GM12878 (cell line): ENCODE results near the gene SEL1L. TPM values are rescaled to one million over a fixed set of nuclear protein-coding genes. Genes with fewer than 3 reads are reported as not detected.
"Not testable (repeated sequence)": the region's sequence is repeated elsewhere in the genome, so short reads cannot be mapped to it uniquely, and the experiment has no call there.

Experiments used
- ATAC-seq: fragments of 200-7000 bp; cut with Tn5 transposase; 3 replicates; pipeline ENCODE4 v1.9.1; 2020; ENCODE audit warnings: mild to moderate bottlenecking, moderate library complexity
- BruUV-seq: library from RNA; stranded (reverse); fragments of 400-500 nt; replicated peaks from 2 replicates; lab custom pipeline; 2021; lab: Mats Ljungman, UMichigan
- CTCF ChIA-PET: fragments of 300-600 bp; sonication (Branson Sonifier 250); formaldehyde crosslinking; extraction: SDS; loops from one replicate; lab custom pipeline; 2021; ENCODE audit warnings: inconsistent platforms; lab: Yijun Ruan, JAX
- POLR2A ChIA-PET: fragments of 350-600 bp; formaldehyde crosslinking; extraction: SDS; loops from one replicate; lab custom pipeline; 2021; ENCODE audit warnings: inconsistent platforms; lab: Charles Lee
- RAD21 ChIA-PET: fragments of 300-600 bp; sonication (Branson Sonifier 250); formaldehyde crosslinking; loops from one replicate; lab custom pipeline; 2023; ENCODE audit warnings: antibody characterized with exemption; ENCODE audit not compliant: unreplicated experiment; lab: Charles Lee
- SMC1A ChIA-PET: fragments of 300-600 bp; sonication (Branson Sonifier 250); formaldehyde crosslinking; loops from one replicate; lab custom pipeline; 2023; ENCODE audit not compliant: unreplicated experiment, uncharacterized antibody; lab: Charles Lee
- DNase-seq: peaks from one replicate; pipeline ENCODE4 v3.0.0-alpha.2; 2011; ENCODE audit warnings: low read depth, low spot score
- FAIRE-seq: peaks from 3 replicates; lab custom pipeline; 2011; peaks lifted over from hg19 to GRCh38; lab: Jason Lieb, UNC
- H2AFZ ChIP-seq: 2 replicates; pipeline ENCODE4 v1.6.0; 2011; ENCODE audit warnings: low read depth, low read length, control low read depth; ENCODE audit not compliant: control insufficient read depth
- H3K27ac ChIP-seq: 2 replicates; pipeline ENCODE4 v1.5.1; 2011; ENCODE audit warnings: control low read depth; ENCODE audit not compliant: control insufficient read depth, insufficient read depth
- H3K27me3 ChIP-seq, 2 experiments: replicated peaks in 1 of 2; 2 replicates each; pipeline versions ENCODE4 v1.6.0 to v1.6.1; 2011; ENCODE audit warnings: low read length in 1 of 2; ENCODE audit not compliant: control insufficient read depth in 2 of 2, insufficient read depth in 2 of 2
- H3K36me3 ChIP-seq, 2 experiments: 2 replicates each; pipeline ENCODE4 v1.5.1; 2011; ENCODE audit warnings: low read length in 1 of 2; ENCODE audit not compliant: control insufficient read depth in 2 of 2, insufficient read depth in 2 of 2
- H3K4me1 ChIP-seq: 2 replicates; pipeline ENCODE4 v1.6.1; 2011; ENCODE audit warnings: mild to moderate bottlenecking, low read length, moderate library complexity, mixed read lengths; ENCODE audit not compliant: control insufficient read depth, insufficient read depth
- H3K4me2 ChIP-seq: 2 replicates; pipeline ENCODE4 v1.6.0; 2011; ENCODE audit warnings: control low read depth; ENCODE audit not compliant: control insufficient read depth, insufficient read depth
- H3K4me3 ChIP-seq: fragments of 200-600 bp; sonication (generic); 2 replicates; pipeline ENCODE4 v1.5.1; 2016
- H3K79me2 ChIP-seq: 2 replicates; pipeline ENCODE4 v1.6.0; 2011; ENCODE audit warnings: low read length; ENCODE audit not compliant: control insufficient read depth, insufficient read depth
- H3K9ac ChIP-seq: 2 replicates; pipeline ENCODE4 v1.8.0; 2011; ENCODE audit warnings: low read length, control low read depth, mixed read lengths; ENCODE audit not compliant: control insufficient read depth, insufficient read depth
- H3K9me3 ChIP-seq: replicated peaks from 3 replicates; pipeline ENCODE4 v1.5.1; 2011; ENCODE audit warnings: mild to moderate bottlenecking, low read length; ENCODE audit not compliant: control insufficient read depth, insufficient read depth
- H4K20me1 ChIP-seq: 2 replicates; pipeline ENCODE4 v1.6.0; 2011; ENCODE audit not compliant: control insufficient read depth, insufficient read depth
- GABPA ChIP-seq: IDR thresholded peaks from 2 replicates; pipeline ENCODE4 v1.6.1; 2014; ENCODE audit warnings: antibody characterized with exemption, low read depth, mild to moderate bottlenecking, inconsistent platforms
- TCF12 ChIP-seq: IDR thresholded peaks from 2 replicates; pipeline ENCODE4 v1.6.1; 2011; ENCODE audit warnings: low read depth, mild to moderate bottlenecking, low read length
- ZBTB4 ChIP-seq: fragments of 450-650 bp; formaldehyde crosslinking; IDR thresholded peaks from 2 replicates; pipeline ENCODE4 v1.4.0; 2022; ENCODE audit warnings: mild to moderate bottlenecking, moderate library complexity
- WGBS: methylation state at CpG from one replicate; pipeline ENCODE4 v1.1.6; 2016; ENCODE audit warnings: low lambda C conversion rate; ENCODE audit not compliant: insufficient replicate concordance, insufficient coverage; ENCODE audit errors: missing lambda C conversion rate; 5-methylcytosine and 5-hydroxymethylcytosine counted together
- in situ Hi-C: fragments of 300-500 bp; cut with MboI; formaldehyde crosslinking; loops from 9 replicates; pipeline ENCODE4 v1.14.3; 2018; ENCODE audit warnings: mixed read lengths
- intact Hi-C: fragments of 100-400 bp; cut with micrococcal nuclease; formaldehyde crosslinking; loops from one replicate; pipeline ENCODE4 v1.14.2; 2022; ENCODE audit not compliant: unreplicated experiment
- polyA plus RNA-seq, 11 experiments: library from polyadenylated mRNA; depleted of rRNA in 4 of 11; unstranded in 6 of 11; stranded (reverse) in 5 of 11; fragments of >200 nt; fragmentation: Nextera tagmentation in 4 of 11; fragmentation: Illumina TruSeq in 1 of 11; extraction: Ambion mirVana in 4 of 11; extraction: Trizol in 1 of 11; gene quantifications; 1 replicate in 1 of 11; 2 replicates in 10 of 11; pipeline versions ENCODE4 v1.2.1 to v1.2.3, GENCODE V29; 2011 to 2016; ENCODE audit warnings: inconsistent platforms in 2 of 11, missing spikeins in 2 of 11, low read depth in 1 of 11
- total RNA-seq, 4 experiments: library from RNA; depleted of rRNA in 3 of 4; stranded (reverse); fragments of >200 nt in 3 of 4; fragmentation: Illumina TruSeq in 1 of 4; extraction: Trizol in 1 of 4; gene quantifications; 2 replicates each; pipeline versions ENCODE4 v1.2.1 to v1.2.3, GENCODE V29; 2013 to 2021

Gene SEL1L
- total and polyA plus RNA-seq, 10 of the 15 experiments (the other 5 are each of a cell fraction or from before 2014, with no cell fraction given) = 13.4 to 57.2 (median 31.7) TPM

GRCh38 chr14:81471062-81471461 lies 62.6 kb downstream of the SEL1L start (continued):
- TF ChIP-seq ZBTB4 (no peak), TCF12 (peak; percentile 85), GABPA (0 out of 2 replicates have a peak, but pooled peaks have one; percentile 11)

- ChIA-PET CTCF (interaction anchor here (0.8 to 1.8 kb wide), 4 partner anchors 16 to 300 kb away, joined by 3 to 7 read pairs (median 4); no protein-coding TSS in a partner anchor), POLR2A (interaction anchor here (0.8 to 1.3 kb wide), 3 partner anchors 63 to 252 kb away, joined by 3 to 5 read pairs (median 4); partner anchors contain the start of genes GTF2A1 and SEL1L), RAD21 (interaction anchor here (0.9 to 1.0 kb wide), 3 partner anchors 14 to 66 kb away, joined by 3 to 7 read pairs (median 4); no protein-coding TSS in a partner anchor), SMC1A (interaction anchor here (0.8 to 1.2 kb wide), 8 partner anchors 15 to 217 kb away, joined by 3 to 4 read pairs (median 3); partner anchors contain the start of gene SEL1L)
- in situ Hi-C loops, BruUV-seq, H3K36me3 ChIP-seq, DNase-seq, H3K27me3 ChIP-seq, H3K79me2 ChIP-seq, FAIRE-seq, H4K20me1 ChIP-seq, H3K9me3 ChIP-seq: not testable (repeated sequence)
- peak; percentile 71 for ATAC-seq
- Histone ChIP-seq H3K9ac (peak overlapping the region; percentile 36; the same call in 1 of the 2 replicates), H3K4me1 (peaks cover 54% of the 10 kb centered on the region), H3K4me3 (0 out of 2 replicates have a peak overlapping the region, but pooled peaks have one; percentile 36), H3K27ac (peak overlapping the region; percentile 97), H2AFZ (0 out of 2 replicates have a peak overlapping the region, but pooled peaks have one; percentile 20), H3K4me2 (peak overlapping the region; percentile 82)
- intact Hi-C loops = loop anchor here (2.0 kb wide), 2 partner anchors 62 to 250 kb away; partner anchors contain the start of genes GTF2A1 and SEL1L
- WGBS = 22% methylated on average over 5 of the region's 5 CpGs
Measured at GRCh38 chr14:81470557-81470826, 63.2 kb downstream of the SEL1L start.
